ENCODE data around the gene MON2. TPM values are rescaled to one million over a fixed set of nuclear protein-coding genes. Genes with fewer than 3 reads are reported as not detected.

MON2 gene
- total RNA-seq, 1 donor from 2014 or later = 15.9 TPM

Other genes with a start within 250 kb of the MON2 start
- gene USP15, start 206.4 kb upstream of the MON2 start, total RNA-seq = 44.4 and 55.6 TPM in 2 replicates